H9 (cell line): ENCODE results near the gene TMEM60. TPM values are rescaled to one million over a fixed set of nuclear protein-coding genes. Genes with fewer than 3 reads are reported as not detected.

Experiments used
- DNase-seq: peaks from one replicate; pipeline ENCODE4 v3.0.0-alpha.2; 2017
- H2AFZ ChIP-seq: one replicate; pipeline ENCODE4 v1.6.1; 2013; ENCODE audit warnings: mild to moderate bottlenecking, low read length, control low read depth, moderate library complexity
- H2AK5ac ChIP-seq: 2 replicates; pipeline ENCODE4 v1.6.1; 2013; ENCODE audit warnings: low read length, control low read depth, mixed read lengths; ENCODE audit not compliant: insufficient read length
- H2BK120ac ChIP-seq: one replicate; pipeline ENCODE4 v1.6.1; 2013; ENCODE audit warnings: low read depth, mild to moderate bottlenecking, low read length, control low read depth, inconsistent platforms; ENCODE audit not compliant: poor library complexity, severe bottlenecking
- H2BK12ac ChIP-seq: 2 replicates; pipeline ENCODE4 v1.6.1; 2013; ENCODE audit warnings: low read length, control low read depth, mixed read lengths, low read depth; ENCODE audit not compliant: insufficient read length
- H2BK15ac ChIP-seq: 2 replicates; pipeline ENCODE4 v1.6.1; 2013; ENCODE audit warnings: low read depth, low read length, control low read depth
- H2BK20ac ChIP-seq: one replicate; pipeline ENCODE4 v1.6.1; 2013; ENCODE audit warnings: low read depth, mild to moderate bottlenecking, low read length, control low read depth, inconsistent platforms; ENCODE audit not compliant: poor library complexity, severe bottlenecking
- H2BK5ac ChIP-seq: 2 replicates; pipeline ENCODE4 v1.6.1; 2013; ENCODE audit warnings: low read length, control low read depth, mixed read lengths; ENCODE audit not compliant: insufficient read length
- H3K14ac ChIP-seq: 2 replicates; pipeline ENCODE4 v1.6.1; 2013; ENCODE audit warnings: low read length, control low read depth; ENCODE audit not compliant: insufficient read depth
- H3K18ac ChIP-seq: 2 replicates; pipeline ENCODE4 v1.6.1; 2013; ENCODE audit warnings: low read depth, mild to moderate bottlenecking, mixed read lengths, low read length, control low read depth; ENCODE audit not compliant: insufficient read length
- H3K23ac ChIP-seq: 2 replicates; pipeline ENCODE4 v1.6.1; 2013; ENCODE audit warnings: low read length, control low read depth, mixed read lengths, low read depth; ENCODE audit not compliant: insufficient read length
- H3K23me2 ChIP-seq: 2 replicates; pipeline ENCODE4 v1.6.1; 2013; ENCODE audit warnings: low read depth, mild to moderate bottlenecking, mixed read lengths, low read length, control low read depth; ENCODE audit not compliant: insufficient read length, poor library complexity, severe bottlenecking
- H3K27ac ChIP-seq: 2 replicates; pipeline ENCODE4 v1.5.1; 2013; ENCODE audit warnings: low read length, control low read depth, mixed read lengths, low read depth; ENCODE audit not compliant: insufficient read length
- H3K27me3 ChIP-seq: 2 replicates; pipeline ENCODE4 v1.6.1; 2013; ENCODE audit warnings: low read length, control low read depth, inconsistent platforms; ENCODE audit not compliant: insufficient read depth
- H3K4ac ChIP-seq: 2 replicates; pipeline ENCODE4 v1.6.1; 2013; ENCODE audit warnings: low read depth, mild to moderate bottlenecking, control low read depth, inconsistent platforms, low read length, moderate library complexity
- H3K4me1 ChIP-seq: 2 replicates; pipeline ENCODE4 v1.6.1; 2013; ENCODE audit warnings: low read length, control low read depth, inconsistent platforms; ENCODE audit not compliant: insufficient read depth
- H3K4me2 ChIP-seq: 2 replicates; pipeline ENCODE4 v1.6.1; 2013; ENCODE audit warnings: low read length, control low read depth, mixed read lengths; ENCODE audit not compliant: insufficient read length, insufficient read depth
- H3K56ac ChIP-seq: 2 replicates; pipeline ENCODE4 v1.6.1; 2013; ENCODE audit warnings: low read depth, mild to moderate bottlenecking, mixed read lengths, low read length, control low read depth; ENCODE audit not compliant: insufficient read length
- H3K79me1 ChIP-seq: 2 replicates; pipeline ENCODE4 v1.6.1; 2013; ENCODE audit warnings: low read depth, mild to moderate bottlenecking, moderate library complexity, low read length, control low read depth, inconsistent platforms; ENCODE audit not compliant: insufficient read depth, poor library complexity, severe bottlenecking
- H3K79me2 ChIP-seq: 2 replicates; pipeline ENCODE4 v1.6.1; 2013; ENCODE audit warnings: low read length, control low read depth, inconsistent platforms; ENCODE audit not compliant: insufficient read depth
- H3K9ac ChIP-seq: 2 replicates; pipeline ENCODE4 v1.6.1; 2013; ENCODE audit warnings: low read length, control low read depth, mixed read lengths; ENCODE audit not compliant: insufficient read length; ENCODE audit errors: extremely low read depth
- H3K9me3 ChIP-seq: one replicate; pipeline ENCODE4 v1.6.1; 2013; ENCODE audit warnings: low read depth, low read length, inconsistent platforms; ENCODE audit not compliant: control insufficient read depth
- H3T11ph ChIP-seq: one replicate; pipeline ENCODE4 v1.6.1; 2013; ENCODE audit warnings: mild to moderate bottlenecking, low read length, control low read depth, inconsistent platforms
- H4K20me1 ChIP-seq: one replicate; pipeline ENCODE4 v1.6.1; 2013; ENCODE audit not compliant: control insufficient read depth, insufficient read length, insufficient read depth
- H4K5ac ChIP-seq: 2 replicates; pipeline ENCODE4 v1.6.1; 2013; ENCODE audit warnings: low read depth, mild to moderate bottlenecking, mixed read lengths, low read length, control low read depth; ENCODE audit not compliant: insufficient read length
- H4K8ac ChIP-seq: replicated peaks from 2 replicates; pipeline ENCODE4 v1.6.1; 2013; ENCODE audit warnings: low read length, control low read depth, mixed read lengths, low read depth; ENCODE audit not compliant: insufficient read length
- H4K91ac ChIP-seq: 2 replicates; pipeline ENCODE4 v1.6.1; 2013; ENCODE audit warnings: low read depth, mild to moderate bottlenecking, moderate library complexity, mixed read lengths, low read length, control low read depth; ENCODE audit not compliant: insufficient read length
- H3K27ac Mint-ChIP-seq, 3 experiments: 2 replicates in 2 of 3; 3 replicates in 1 of 3; pipeline ENCODE4 v1.8.0; 2020 to 2021; ENCODE audit warnings: mixed read lengths in 3 of 3, mild to moderate bottlenecking in 1 of 3, moderate library complexity in 1 of 3
- H3K27me3 Mint-ChIP-seq: 2 replicates; pipeline ENCODE4 v1.8.0; 2021; ENCODE audit warnings: low read depth, mild to moderate bottlenecking, moderate library complexity, mixed read lengths
- H3K36me3 Mint-ChIP-seq, 3 experiments: 2 replicates in 2 of 3; 3 replicates in 1 of 3; pipeline ENCODE4 v1.8.0; 2020 to 2021; ENCODE audit warnings: low read depth in 3 of 3, mixed read lengths in 3 of 3; ENCODE audit not compliant: insufficient read depth in 1 of 3
- H3K4me1 Mint-ChIP-seq, 2 experiments: 2 replicates each; pipeline ENCODE4 v1.8.0; 2020; ENCODE audit warnings: mixed read lengths in 2 of 2
- H3K4me3 Mint-ChIP-seq, 2 experiments: 2 replicates in 1 of 2; 3 replicates in 1 of 2; pipeline ENCODE4 v1.8.0; 2020 to 2021; ENCODE audit warnings: mild to moderate bottlenecking in 2 of 2, mixed read lengths in 2 of 2, moderate library complexity in 1 of 2
- H3K9me3 Mint-ChIP-seq, 2 experiments: 2 replicates in 1 of 2; 3 replicates in 1 of 2; pipeline ENCODE4 v1.8.0; 2020; ENCODE audit warnings: mild to moderate bottlenecking in 2 of 2, mixed read lengths in 2 of 2, moderate library complexity in 1 of 2
- WGBS: extraction: QIAGEN DNeasy Blood & Tissue Kit; methylation state at CpG from one replicate; pipeline ENCODE4 v1.1.7; 2013; ENCODE audit warnings: missing lambda C conversion rate, low lambda C conversion rate, mixed read lengths; ENCODE audit not compliant: insufficient read length; ENCODE audit errors: extremely low coverage; 5-methylcytosine and 5-hydroxymethylcytosine counted together
- total RNA-seq: library from RNA; stranded (reverse); gene quantifications from 2 replicates; pipeline ENCODE4 v1.2.1, GENCODE V29; 2021
- TF ChIP-seq, protein P1 (sequence below): fragments of 200-600 bp; sonication (generic); conservative IDR thresholded peaks from 3 replicates; pipeline ENCODE4 v1.8.0; 2021; ENCODE audit warnings: antibody characterized with exemption, mild to moderate bottlenecking

TMEM60 gene
- total RNA-seq, 1 experiment from 2014 or later = 14.3 TPM

DNA sequence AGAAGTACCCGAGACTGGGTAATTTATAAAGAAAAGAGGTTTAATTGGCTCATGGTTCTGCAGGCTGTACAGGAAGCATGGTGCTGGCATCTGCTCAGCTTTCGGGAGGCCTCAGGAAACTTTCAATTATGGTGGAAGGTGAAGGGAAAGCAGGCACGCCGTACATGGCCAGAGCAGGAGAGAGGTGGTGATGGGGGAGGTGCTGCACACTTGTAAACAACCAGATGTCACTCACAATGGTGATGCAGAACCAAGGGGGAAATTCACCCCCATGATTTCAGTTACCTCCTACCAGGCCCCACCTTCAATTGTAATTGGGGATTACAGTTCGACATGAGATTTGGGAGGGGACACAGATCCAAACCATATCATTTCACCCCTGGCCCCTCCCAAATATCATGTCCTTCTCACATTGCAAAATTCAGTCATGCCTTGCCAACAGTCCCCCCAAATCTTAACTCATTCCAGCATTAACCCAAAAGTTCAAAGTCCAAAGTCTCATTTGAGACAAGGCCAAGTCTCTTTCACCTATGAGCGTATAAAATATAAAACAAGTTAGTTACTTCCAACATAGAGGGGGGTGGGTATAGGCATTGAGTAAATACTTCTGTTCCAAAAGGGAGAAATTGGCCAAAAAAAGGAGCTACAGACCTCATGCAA is 51.9 kb downstream of the TMEM60 start:
- Histone ChIP-seq H3K9ac (no peak overlapping the region), H4K20me1 (no peaks in the 10 kb centered on the region), H4K5ac (no peak overlapping the region), H3K4me1 (no peaks in the 10 kb centered on the region), H4K91ac (no peak overlapping the region), H2AK5ac (no peak overlapping the region), H2BK20ac (no peak overlapping the region), H3K18ac (no peak overlapping the region), H3K23me2 (no peaks in the 10 kb centered on the region), H3K27ac (no peak overlapping the region), H3K14ac (no peak overlapping the region), H3K79me2 (no peaks in the 10 kb centered on the region), H3T11ph (no peak overlapping the region), H4K8ac (no peak overlapping the region), H3K4me2 (no peak overlapping the region), H2BK15ac (no peak overlapping the region), H3K4ac (no peak overlapping the region), H3K79me1 (no peaks in the 10 kb centered on the region), H2AFZ (no peak overlapping the region), H2BK5ac (no peak overlapping the region), H3K56ac (no peak overlapping the region), H2BK120ac (no peak overlapping the region), H3K9me3 (no peaks in the 10 kb centered on the region), H2BK12ac (no peak overlapping the region), H3K23ac (no peak overlapping the region), H3K27me3 (no peaks in the 10 kb centered on the region)
- Mint-ChIP-seq H3K4me3 (no peak overlapping the region), H3K9me3 (no peaks in the 10 kb centered on the region), H3K27me3 (no peaks in the 10 kb centered on the region), H3K27ac (peak overlapping the region in 2 of 3 experiments; percentile 83; a peak in 3 of 7 replicates), H3K4me1 (peaks cover 2 to 4% of the 10 kb centered on the region in 2 experiments; a peak in 2 of 4 replicates), H3K36me3 (peaks cover 6 to 40% (median 30%) of the 10 kb centered on the region in 3 experiments; a peak in 6 of 7 replicates)
- no CpG with 5 or more reads among the region's 6 CpGs for WGBS
- TF ChIP-seq, protein P1, sequence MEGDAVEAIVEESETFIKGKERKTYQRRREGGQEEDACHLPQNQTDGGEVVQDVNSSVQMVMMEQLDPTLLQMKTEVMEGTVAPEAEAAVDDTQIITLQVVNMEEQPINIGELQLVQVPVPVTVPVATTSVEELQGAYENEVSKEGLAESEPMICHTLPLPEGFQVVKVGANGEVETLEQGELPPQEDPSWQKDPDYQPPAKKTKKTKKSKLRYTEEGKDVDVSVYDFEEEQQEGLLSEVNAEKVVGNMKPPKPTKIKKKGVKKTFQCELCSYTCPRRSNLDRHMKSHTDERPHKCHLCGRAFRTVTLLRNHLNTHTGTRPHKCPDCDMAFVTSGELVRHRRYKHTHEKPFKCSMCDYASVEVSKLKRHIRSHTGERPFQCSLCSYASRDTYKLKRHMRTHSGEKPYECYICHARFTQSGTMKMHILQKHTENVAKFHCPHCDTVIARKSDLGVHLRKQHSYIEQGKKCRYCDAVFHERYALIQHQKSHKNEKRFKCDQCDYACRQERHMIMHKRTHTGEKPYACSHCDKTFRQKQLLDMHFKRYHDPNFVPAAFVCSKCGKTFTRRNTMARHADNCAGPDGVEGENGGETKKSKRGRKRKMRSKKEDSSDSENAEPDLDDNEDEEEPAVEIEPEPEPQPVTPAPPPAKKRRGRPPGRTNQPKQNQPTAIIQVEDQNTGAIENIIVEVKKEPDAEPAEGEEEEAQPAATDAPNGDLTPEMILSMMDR = no peak
- DNase-seq = no peak
